GM12864 (cell line): ENCODE data around the gene WNT5B.
A peak's percentile ranks its signal among the peaks of the same experiment; 100 is the strongest.

ENCODE experiments used
- DNase-seq: peaks from one replicate; pipeline ENCODE4 v3.0.0-alpha.2; 2011; ENCODE audit warnings: low read depth
- H3K4me3 ChIP-seq: 2 replicates; pipeline ENCODE4 v1.5.1; 2011; ENCODE audit warnings: mild to moderate bottlenecking, low read depth, low read length, control low read depth
- CTCF ChIP-seq: IDR thresholded peaks from 2 replicates; pipeline ENCODE4 v1.5.1; 2011; ENCODE audit warnings: low read depth, mild to moderate bottlenecking, moderate library complexity, low read length, control low read depth, inconsistent platforms; ENCODE audit errors: missing control alignments

The WNT5B gene

GRCh38 chr12:1584326-1584725 is 44.7 kb upstream of the WNT5B start:
- DNase-seq: no peak
- TF ChIP-seq CTCF: no peak
- H3K4me3 ChIP-seq: no peak overlapping the region

- no peak for DNase-seq
- no peak overlapping the region for H3K4me3 ChIP-seq
- TF ChIP-seq CTCF: no peak
Observed at GRCh38 chr12:1587927-1588574, 41.0 kb upstream of the WNT5B start.

DNA sequence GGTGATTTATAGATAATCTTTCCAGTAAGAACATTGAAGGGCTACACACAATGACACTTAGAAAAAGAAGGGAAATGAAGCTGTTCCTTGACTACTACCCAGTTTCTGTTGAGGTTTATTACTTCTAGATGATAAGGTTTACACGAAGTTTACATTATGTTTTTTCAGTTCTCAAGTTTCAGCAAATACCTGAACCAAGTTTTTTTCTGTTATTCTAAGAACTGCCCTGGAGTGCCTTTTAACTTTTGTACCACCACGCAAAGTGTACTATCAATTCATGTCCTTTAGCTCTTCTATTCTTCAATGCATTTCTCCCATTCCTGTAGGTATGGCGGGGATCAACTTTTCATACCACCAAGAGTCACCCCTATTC is 40.5 kb upstream of the WNT5B start:
- no peak for DNase-seq
- no peak overlapping the region for H3K4me3 ChIP-seq
- TF ChIP-seq CTCF: no peak

DNA sequence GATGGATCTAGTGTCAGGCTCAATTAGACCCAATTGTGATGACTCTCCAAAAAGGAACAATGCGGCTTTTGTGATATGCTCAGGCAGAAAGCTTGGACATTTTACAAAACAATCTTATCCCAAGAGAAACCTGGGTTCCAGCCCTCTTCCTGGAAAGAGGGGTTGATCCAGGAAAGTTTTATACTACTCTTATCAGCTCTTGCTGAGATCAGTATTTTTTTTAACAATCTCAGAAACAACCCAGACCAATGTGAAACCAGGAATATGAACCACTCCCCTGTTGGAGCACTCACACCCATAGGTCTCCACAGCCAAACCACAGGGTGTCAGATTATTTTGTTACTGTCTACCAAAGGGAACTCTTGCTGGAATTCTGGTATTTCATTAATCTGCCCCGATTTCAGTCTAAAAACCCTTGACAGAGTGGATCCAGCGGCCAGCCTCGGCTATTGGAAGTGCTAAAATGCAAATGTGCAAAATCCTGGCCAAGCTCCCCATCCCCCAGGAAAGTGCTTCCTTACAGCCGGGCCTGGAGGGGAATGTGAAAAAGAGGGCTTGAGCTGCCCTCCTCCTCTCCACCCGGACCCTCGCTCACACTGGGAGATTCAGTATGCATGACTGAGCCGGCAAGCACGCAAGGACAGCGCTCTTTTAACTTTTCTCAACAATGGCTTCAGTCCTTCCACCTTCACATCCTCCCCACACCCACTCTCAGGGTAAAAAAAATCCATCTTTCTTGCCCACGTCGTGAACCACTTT is 38.6 kb upstream of the WNT5B start:
- TF ChIP-seq CTCF: no peak
- no peak overlapping the region for H3K4me3 ChIP-seq
- no peak for DNase-seq

GRCh38 chr12:1591034-1591433 is 38.0 kb upstream of the WNT5B start:
- no peak for DNase-seq
- no peak overlapping the region; the same call in 1 of the 2 replicates for H3K4me3 ChIP-seq
- peak; percentile 11 for TF ChIP-seq CTCF

- TF ChIP-seq CTCF: no peak
- peak overlapping the region; percentile 51; the same call in 1 of the 2 replicates for H3K4me3 ChIP-seq
- DNase-seq: no peak
Observed at GRCh38 chr12:1591543-1591942, 37.5 kb upstream of the WNT5B start.
